Vagina (tissue), 2 donors: ENCODE data around the gene RPRD1B.

Experiments used
- CTCF ChIP-seq, 3 experiments: fragments of 450-650 bp in 2 of 3; fragments of 200-600 bp in 1 of 3; sonication (generic) in 1 of 3; IDR thresholded peaks; one replicate each; pipeline ENCODE4 v1.5.1; 2017 to 2019; ENCODE audit warnings: antibody characterized with exemption in 3 of 3, mild to moderate bottlenecking in 2 of 3, moderate library complexity in 2 of 3
- POLR2A ChIP-seq, 2 donors: fragments of 450-650 bp; IDR thresholded peaks; one replicate each; pipeline ENCODE4 v1.6.1; 2017; ENCODE audit warnings: antibody characterized with exemption in 2 of 2, mild to moderate bottlenecking in 2 of 2, moderate library complexity in 2 of 2
- POLR2AphosphoS5 ChIP-seq, 2 donors: sonication (generic); formaldehyde crosslinking; IDR thresholded peaks; one replicate each; pipeline ENCODE4 v1.9.0; 2017; ENCODE audit warnings: antibody characterized with exemption in 2 of 2, mild to moderate bottlenecking in 2 of 2, low read depth in 1 of 2; ENCODE audit not compliant: insufficient read depth in 1 of 2

- TF ChIP-seq POLR2A (IDR thresholded peaks at IDR 0.05): no peak
- TF ChIP-seq CTCF (IDR thresholded peaks at IDR 0.05): no peak
- TF ChIP-seq POLR2AphosphoS5 (IDR thresholded peaks at IDR 0.05; ENCODE audit: insufficient read depth in 1 of 2, low read depth in 1 of 2): no peak
Measured at GRCh38 chr20:38121741-38122140, 88.2 kb downstream of the RPRD1B start.
